GM21360 (cell line): Measurements from ENCODE around the gene UBN2.

ENCODE experiments used
- ATAC-seq: cut with Tn5 transposase; IDR thresholded peaks from one replicate; pipeline ENCODE4 v1.9.1; 2021; ENCODE audit warnings: mild to moderate bottlenecking, moderate library complexity; ENCODE audit not compliant: unreplicated experiment

Gene UBN2

GRCh38 chr7:139231513-139232376 lies 708 bp downstream of the UBN2 start:
- peak; percentile 13 for ATAC-seq

GRCh38 chr7:139232377-139232717 lies 1.3 kb downstream of the UBN2 start:
- peak; percentile 9 for ATAC-seq

- ATAC-seq: no peak
These were observed 1.9 kb downstream of the UBN2 start for GRCh38 chr7:139232904-139233303.

- ATAC-seq: no peak
These were observed 10.2 kb downstream of the UBN2 start for GRCh38 chr7:139241258-139241657.

- ATAC-seq: no peak
These were observed 11.8 kb downstream of the UBN2 start for GRCh38 chr7:139242741-139243281.

GRCh38 chr7:139245401-139245800 lies 14.4 kb downstream of the UBN2 start:
- ATAC-seq: no peak

- ATAC-seq: no peak
These were observed 15.5 kb downstream of the UBN2 start for GRCh38 chr7:139246494-139246893.

GRCh38 chr7:139246905-139247304 lies 15.9 kb downstream of the UBN2 start:
- ATAC-seq: no peak

GRCh38 chr7:139249179-139249810 lies 18.3 kb downstream of the UBN2 start:
- no peak for ATAC-seq

- ATAC-seq: no peak
These were observed 21.4 kb downstream of the UBN2 start for GRCh38 chr7:139252451-139252850.

GRCh38 chr7:139254281-139254680 lies 23.2 kb downstream of the UBN2 start:
- no peak for ATAC-seq

GRCh38 chr7:139254728-139255127 lies 23.7 kb downstream of the UBN2 start:
- ATAC-seq: no peak

- ATAC-seq: no peak
These were observed 24.3 kb downstream of the UBN2 start for GRCh38 chr7:139255290-139255689.

- ATAC-seq: no peak
These were observed 28.1 kb downstream of the UBN2 start for GRCh38 chr7:139259142-139259541.

GRCh38 chr7:139264220-139264619 lies 33.2 kb downstream of the UBN2 start:
- ATAC-seq: no peak

GRCh38 chr7:139265673-139266072 lies 34.6 kb downstream of the UBN2 start:
- no peak for ATAC-seq

GRCh38 chr7:139271718-139272628 lies 40.9 kb downstream of the UBN2 start:
- no peak for ATAC-seq

GRCh38 chr7:139284252-139284896 lies 53.3 kb downstream of the UBN2 start:
- no peak for ATAC-seq

- no peak for ATAC-seq
These were observed 55.1 kb downstream of the UBN2 start for GRCh38 chr7:139286144-139286543.

- no peak for ATAC-seq
These were observed 61.8 kb downstream of the UBN2 start for GRCh38 chr7:139292821-139293220.

- no peak for ATAC-seq
These were observed 62.5 kb downstream of the UBN2 start for GRCh38 chr7:139293534-139293933.
